ENCODE results near the gene DUS1L.
A peak's percentile ranks its signal among the peaks of the same experiment; 100 is the strongest.
"Not testable (repeated sequence)": the region's sequence is repeated elsewhere in the genome, so short reads cannot be mapped to it uniquely, and the experiment has no call there.

The DUS1L gene

GRCh38 chr17:82038796-82039409 lies 26.7 kb downstream of the DUS1L start:
- DNase-seq: not testable (repeated sequence)

DNA sequence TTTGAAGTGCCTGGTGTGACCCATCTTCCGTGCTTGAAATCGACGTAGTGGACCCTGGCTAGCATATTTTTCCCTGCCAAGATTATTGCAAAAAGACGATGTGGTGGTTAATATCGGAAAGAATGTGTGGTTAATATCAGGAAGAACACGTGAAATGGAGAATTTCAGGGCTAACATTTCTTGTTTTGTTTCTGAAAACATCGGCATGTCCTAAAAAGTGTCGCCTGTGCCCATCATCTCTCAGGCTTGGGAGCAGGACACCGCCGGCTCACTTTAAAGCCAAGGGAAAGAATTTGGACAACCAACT lies 27.8 kb downstream of the DUS1L start:
- no peak for DNase-seq

- DNase-seq: peak; percentile 99
Measured at GRCh38 chr17:82037092-82037888, 28.3 kb downstream of the DUS1L start, which contains the start of gene DCXR. Gene DCXR (minus strand): TSS chr17:82037697. CDS start chr17:82037682, 15 bp downstream.

DNA sequence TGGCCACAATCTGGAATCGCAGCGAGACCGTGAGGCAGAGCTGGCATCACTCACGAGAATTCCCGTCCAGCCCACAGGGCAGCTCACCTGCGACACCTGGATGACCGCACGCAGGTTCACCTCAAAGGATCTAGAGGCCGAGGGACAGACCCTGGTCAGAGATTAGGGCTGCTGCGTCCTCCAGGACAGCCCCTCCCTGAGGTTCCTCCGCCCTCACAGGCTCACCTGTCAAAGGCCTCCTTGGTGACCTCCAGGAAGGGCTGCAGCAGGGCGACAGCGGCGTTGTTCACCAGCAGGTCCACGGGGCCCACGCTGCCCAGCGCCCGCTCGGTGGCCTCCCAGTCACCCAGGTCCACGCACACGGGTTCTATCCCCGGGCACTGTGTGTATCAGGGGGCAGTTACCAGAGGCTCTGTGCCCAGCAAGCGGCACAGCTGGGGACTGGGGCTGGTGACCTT lies 28.9 kb downstream of the DUS1L start:
- DNase-seq: no peak

DNA sequence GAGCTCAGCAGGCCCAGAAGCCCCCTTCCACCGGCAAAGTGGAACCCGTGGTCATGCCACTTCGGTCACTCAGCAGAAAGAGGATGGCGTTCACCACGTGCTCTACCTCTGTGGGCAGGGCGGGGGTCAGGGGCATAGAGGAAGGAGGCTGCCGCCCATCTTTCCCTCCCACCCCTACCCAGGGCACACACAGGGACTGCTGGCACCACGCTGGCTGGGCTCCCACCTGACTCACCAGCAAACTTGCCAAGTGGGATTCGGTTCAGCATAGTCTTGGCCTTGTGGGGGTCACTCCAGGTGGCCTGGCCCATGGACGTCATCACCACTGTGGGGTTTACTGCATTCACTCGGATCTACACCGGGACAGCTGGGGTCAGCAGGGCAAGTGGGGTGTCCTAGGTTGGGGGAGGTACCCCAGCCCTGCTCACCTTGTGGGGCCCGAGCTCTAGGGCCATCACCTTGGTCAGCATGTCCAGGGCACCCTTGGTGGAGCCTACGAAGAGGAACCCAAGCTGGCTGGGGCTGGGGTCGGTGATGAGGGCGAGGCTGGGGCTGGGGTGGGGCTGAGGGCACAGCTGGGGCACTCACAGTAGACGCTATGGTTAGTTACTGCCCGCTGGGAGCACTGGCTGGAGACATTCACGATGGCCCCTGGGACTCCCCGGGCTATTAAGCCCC lies 29.5 kb downstream of the DUS1L start:
- DNase-seq: no peak

GRCh38 chr17:82035488-82035887 lies 30.1 kb downstream of the DUS1L start:
- no peak for DNase-seq

DNA sequence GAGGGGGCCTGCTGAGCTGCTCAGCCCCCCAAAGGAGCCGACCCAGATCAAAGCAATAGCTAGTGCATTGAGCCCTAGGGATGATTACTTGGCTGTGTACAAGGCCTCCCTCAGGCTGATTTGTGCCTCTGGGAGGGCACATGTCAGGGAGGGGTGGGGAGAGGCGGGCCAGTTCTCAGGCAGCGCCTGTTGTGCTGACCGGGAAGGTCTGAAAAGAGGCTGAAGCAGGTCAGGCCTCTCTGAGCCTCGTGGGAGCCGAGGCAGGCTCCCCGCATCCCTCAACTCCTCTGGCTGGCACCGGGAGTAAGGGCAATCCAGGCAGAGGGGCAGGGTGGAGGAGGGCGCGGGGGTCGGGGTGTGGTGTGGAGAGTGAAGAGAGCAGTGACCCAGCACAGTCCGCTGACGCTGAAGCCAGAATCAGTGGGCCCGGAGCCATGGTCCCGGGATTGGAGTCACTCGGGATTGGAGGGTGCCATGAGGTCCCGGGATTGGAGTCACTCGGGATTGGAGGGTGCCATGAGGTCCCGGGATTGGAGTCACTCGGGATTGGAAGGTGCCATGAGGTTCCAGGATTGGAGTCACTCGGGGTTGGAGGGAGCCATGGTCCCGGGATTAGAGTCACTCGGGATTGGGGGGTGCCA lies 31.1 kb downstream of the DUS1L start:
- no peak for DNase-seq

- no peak for DNase-seq
Measured at GRCh38 chr17:82033359-82034085, 32.1 kb downstream of the DUS1L start.

DNA sequence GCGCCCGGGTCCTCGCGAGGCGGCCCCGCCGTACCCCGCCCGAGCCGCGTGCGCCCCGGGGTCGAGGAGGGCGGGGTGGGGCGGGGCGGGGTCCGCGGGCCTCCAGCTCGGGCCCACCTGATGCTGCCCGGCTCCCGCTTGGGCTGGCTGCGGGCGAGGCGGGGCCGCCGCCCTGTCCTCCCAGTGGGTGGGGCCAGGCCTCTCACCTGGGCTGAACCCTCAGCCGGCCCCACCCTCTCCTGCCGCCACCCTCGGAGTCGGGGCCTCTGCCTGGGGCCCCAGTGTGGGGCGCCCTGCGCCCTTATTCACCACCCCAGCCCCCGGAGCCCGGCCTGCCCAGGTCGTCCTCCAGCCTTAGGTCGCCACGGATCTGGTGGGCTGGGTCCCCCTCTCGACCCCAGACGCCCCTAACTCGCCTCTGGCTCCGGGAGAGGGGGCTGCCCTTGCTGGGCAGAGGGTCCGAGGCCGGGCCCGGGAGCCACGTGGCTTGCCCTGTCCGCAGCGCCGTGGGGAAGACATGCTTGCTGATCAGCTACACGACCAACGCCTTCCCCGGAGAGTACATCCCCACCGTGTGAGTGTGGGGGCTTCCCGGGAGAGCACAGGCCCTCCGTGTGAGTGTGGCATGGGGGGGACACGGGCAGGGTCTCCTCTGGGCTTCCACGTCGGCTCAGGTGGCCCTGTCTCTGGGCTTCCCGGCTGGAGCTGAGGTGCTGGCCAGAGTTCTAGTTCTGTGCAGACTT lies 33.5 kb downstream of the DUS1L start:
- peak; percentile 57 for DNase-seq

- peak; percentile 70 for DNase-seq
Measured at GRCh38 chr17:82031303-82031884, 34.2 kb downstream of the DUS1L start, which contains the start of gene RAC3. Gene RAC3 (plus strand): TSS chr17:82031678. CDS start chr17:82031762, 84 bp downstream.

DNA sequence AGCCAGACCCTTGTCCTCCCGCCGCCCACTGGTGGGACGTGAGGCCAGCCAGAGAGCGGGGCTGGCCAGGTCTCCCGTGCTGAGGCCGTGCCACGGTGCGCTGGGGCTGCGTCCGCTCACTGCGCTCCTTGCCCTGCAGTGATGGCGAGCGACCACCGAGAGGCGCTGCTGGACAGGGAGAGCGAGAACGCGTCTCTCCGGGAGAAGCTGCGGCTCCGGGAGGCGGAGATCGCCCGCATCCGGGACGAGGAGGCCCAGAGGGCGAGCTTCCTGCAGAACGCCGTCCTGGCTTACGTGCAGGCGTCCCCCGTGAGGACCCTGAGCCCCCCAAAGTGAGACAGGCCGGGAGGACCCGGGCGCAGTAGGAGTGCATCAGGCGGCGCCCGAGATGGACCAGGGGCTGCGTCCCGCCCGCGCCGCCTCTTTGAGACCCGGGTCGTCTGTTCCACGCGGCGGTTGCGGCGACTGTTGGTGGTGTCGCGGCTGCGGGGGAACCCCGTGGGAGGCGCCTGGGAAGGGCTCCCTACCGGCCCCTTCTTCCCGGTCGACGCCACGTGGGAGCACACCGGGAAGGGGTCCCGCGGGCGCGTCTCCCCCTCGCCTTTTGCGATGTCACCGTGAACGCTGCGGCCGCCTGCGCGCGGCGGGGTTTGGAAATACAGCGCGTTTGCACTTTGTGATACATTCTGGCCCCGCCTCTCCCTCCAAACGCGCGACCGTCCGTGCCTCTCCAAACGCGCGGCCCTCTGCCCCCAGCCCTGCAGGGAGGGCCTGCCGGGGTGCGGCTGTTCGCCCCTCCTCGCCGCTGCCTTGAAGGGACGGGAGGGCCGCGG lies 34.9 kb downstream of the DUS1L start:
- DNase-seq: peak; percentile 92

DNA sequence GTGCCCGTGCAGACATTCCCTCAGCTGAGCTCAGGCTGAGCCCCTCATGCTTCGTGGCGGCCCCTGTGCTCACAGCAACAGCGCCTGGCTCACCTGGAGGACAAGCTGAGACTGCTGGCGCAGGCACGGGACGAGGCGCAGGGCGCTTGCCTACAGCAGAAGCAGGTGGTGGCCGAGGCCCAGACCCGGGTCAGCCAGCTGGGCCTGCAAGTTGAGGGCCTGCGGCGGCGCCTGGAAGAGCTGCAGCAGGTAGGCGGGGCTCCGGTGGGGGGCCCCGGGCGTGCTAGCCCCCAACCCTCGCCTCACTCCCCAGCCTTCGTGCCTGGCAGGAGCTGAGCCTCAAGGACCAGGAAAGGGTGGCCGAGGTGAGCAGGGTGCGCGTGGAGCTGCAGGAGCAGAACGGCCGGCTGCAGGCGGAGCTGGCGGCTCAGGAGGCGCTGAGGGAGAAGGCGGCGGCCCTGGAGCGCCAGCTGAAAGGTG lies 35.6 kb downstream of the DUS1L start:
- DNase-seq: no peak

DNA sequence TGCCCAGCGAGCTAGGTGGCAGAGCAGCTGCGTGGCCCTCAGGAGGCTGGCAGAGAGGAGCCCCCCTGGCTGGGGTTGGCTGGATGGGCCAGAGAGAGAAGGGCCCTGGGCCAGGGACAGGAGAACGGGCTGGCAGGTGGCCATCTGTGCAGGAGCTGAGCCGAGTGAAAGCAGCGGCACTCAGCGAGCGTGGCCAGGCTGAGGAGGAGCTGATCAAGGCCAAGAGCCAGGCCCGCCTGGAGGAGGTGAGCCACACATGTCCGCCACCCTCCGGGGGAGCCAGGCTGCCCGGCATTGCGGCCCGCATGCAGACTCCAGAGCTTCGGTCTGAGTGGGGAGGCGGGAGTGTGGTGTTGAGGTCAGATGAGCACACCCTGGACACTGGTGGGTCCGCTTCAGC lies 36.2 kb downstream of the DUS1L start:
- DNase-seq: no peak

DNA sequence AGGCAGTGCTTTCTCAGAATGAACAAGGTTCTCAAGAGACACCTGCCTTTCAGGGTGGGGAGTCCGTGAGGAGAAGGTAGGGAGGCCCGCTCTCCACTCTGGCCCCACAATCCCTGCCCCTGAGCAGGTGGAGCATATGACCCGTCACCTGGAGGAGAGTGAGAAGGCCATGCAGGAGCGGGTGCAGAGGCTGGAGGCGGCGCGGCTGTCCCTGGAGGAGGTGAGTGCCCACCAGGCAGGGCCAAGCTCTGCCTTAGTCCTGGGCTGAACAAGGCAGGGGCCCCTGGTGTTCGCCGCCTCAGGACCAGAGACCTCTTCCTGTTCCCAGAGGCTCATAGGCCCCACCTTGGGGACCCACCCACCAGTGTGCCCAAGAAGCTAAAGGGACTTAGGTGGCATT lies 36.6 kb downstream of the DUS1L start:
- DNase-seq: no peak

- no peak for DNase-seq
Measured at GRCh38 chr17:82028246-82028645, 37.4 kb downstream of the DUS1L start.

DNA sequence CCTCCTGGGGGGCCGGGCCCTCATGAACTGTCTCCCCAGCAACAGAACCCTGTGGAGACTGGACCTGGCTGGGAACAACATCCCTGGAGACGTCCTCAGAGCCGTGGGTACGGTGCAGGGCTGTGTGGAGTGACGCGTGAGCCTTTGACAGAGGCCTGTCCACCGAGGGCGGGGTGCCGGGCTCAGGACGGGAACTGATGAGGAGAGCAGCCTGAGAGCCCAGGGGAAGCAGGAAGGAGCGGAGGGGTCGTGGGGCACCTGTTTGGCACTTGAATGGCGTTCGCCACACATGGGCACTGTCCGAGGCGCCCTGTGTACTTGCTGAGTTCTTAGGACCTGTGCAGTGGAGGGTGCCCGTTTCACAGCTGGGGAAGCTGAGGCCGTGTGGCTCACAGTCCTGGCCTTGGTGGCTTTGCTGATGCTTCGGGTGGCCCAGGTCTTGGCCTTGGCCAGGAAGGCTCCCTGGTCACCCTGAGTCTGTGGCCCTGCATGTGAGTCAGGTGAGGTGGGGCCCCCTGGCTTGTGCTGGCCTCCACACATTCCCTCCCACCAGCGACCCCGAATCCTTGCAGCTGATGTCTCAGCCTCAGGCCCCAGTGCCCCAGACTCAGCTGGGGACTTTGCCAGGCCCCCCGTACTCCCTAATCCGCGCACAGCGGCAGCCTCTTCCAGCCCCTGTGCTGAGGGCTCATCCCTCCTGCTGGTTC lies 40.0 kb downstream of the DUS1L start:
- no peak for DNase-seq

GRCh38 chr17:82024859-82025258 lies 40.7 kb downstream of the DUS1L start:
- no peak for DNase-seq

DNA sequence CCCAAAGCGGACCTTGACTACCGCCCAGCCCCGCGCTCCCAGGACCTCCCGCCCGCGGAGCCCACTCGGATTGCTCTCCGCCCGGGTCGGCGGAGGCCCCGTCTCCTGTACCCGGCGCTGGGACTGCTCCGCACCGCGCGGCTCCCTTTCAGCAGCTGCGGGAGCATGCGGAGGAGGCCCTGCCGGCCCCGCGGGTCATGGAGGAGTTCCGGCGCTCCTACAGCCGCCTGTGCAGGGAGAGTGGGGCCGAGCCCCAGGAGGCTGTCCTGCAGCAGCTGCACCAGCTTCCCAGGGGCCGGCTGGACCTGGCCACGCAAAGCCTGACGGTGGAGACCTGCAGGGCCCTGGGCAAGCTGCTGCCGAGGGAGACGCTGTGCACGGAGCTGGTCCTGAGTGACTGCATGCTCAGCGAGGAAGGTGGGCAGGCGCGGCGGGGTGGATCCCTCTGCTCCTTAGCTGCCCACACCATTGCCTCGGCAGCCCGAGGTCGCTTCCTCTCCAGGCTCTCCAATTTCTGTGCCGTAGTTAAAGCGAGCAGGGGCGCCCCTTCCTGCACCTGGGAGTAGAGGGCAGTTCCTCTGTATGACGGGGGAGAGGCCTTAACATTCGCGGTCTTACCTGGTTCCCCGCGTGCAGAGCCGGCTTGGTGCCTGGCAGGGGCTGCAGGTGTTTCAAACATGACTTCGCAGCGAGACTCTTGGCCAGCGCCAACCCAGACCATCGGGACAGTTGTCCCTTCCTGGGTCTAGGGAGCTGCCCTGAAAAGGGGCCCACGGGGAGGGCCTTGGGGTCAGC lies 42.0 kb downstream of the DUS1L start:
- DNase-seq: peak; percentile 64

- DNase-seq: peak; percentile 100
Measured at GRCh38 chr17:82022981-82023446, 42.6 kb downstream of the DUS1L start, which contains the start of gene LRRC45. Gene LRRC45 (plus strand): TSS chr17:82023305. CDS start chr17:82023644, 339 bp downstream.

Measured in hematopoietic multipotent progenitor cell treated with erythropoietin and hydrocortisone succinate and interleukin-3 and kit ligand, for 4 days (in vitro differentiated cells).